ENCODE results near the gene COL25A1.

COL25A1 gene

GRCh38 chr4:108811486-108811885 is 491.0 kb downstream of the COL25A1 start:
- Histone ChIP-seq H3K27me3 (ENCODE audit: insufficient read depth, low read depth, severe bottlenecking) (no peaks in the 10 kb centered on the region), H3K36me3 (no peaks in the 10 kb centered on the region), H3K27ac (no peak overlapping the region), H3K9me3 (ENCODE audit: severe bottlenecking) (no peaks in the 10 kb centered on the region), H3K4me3 (ENCODE audit: low read depth, low read length) (no peak overlapping the region)
- no peak for DNase-seq
- TF ChIP-seq, protein P1, sequence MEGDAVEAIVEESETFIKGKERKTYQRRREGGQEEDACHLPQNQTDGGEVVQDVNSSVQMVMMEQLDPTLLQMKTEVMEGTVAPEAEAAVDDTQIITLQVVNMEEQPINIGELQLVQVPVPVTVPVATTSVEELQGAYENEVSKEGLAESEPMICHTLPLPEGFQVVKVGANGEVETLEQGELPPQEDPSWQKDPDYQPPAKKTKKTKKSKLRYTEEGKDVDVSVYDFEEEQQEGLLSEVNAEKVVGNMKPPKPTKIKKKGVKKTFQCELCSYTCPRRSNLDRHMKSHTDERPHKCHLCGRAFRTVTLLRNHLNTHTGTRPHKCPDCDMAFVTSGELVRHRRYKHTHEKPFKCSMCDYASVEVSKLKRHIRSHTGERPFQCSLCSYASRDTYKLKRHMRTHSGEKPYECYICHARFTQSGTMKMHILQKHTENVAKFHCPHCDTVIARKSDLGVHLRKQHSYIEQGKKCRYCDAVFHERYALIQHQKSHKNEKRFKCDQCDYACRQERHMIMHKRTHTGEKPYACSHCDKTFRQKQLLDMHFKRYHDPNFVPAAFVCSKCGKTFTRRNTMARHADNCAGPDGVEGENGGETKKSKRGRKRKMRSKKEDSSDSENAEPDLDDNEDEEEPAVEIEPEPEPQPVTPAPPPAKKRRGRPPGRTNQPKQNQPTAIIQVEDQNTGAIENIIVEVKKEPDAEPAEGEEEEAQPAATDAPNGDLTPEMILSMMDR (IDR thresholded peaks at IDR 0.05; ENCODE audit: low read depth, low read length) = no peak

GRCh38 chr4:108810087-108810486 is 492.4 kb downstream of the COL25A1 start:
- Histone ChIP-seq H3K27ac (no peak overlapping the region), H3K27me3 (ENCODE audit: insufficient read depth, low read depth, severe bottlenecking) (no peaks in the 10 kb centered on the region), H3K36me3 (no peaks in the 10 kb centered on the region), H3K9me3 (ENCODE audit: severe bottlenecking) (no peaks in the 10 kb centered on the region), H3K4me3 (ENCODE audit: low read depth, low read length) (no peak overlapping the region)
- TF ChIP-seq, protein P1 (IDR thresholded peaks at IDR 0.05; ENCODE audit: low read depth, low read length) = no peak
- no peak for DNase-seq

DNA sequence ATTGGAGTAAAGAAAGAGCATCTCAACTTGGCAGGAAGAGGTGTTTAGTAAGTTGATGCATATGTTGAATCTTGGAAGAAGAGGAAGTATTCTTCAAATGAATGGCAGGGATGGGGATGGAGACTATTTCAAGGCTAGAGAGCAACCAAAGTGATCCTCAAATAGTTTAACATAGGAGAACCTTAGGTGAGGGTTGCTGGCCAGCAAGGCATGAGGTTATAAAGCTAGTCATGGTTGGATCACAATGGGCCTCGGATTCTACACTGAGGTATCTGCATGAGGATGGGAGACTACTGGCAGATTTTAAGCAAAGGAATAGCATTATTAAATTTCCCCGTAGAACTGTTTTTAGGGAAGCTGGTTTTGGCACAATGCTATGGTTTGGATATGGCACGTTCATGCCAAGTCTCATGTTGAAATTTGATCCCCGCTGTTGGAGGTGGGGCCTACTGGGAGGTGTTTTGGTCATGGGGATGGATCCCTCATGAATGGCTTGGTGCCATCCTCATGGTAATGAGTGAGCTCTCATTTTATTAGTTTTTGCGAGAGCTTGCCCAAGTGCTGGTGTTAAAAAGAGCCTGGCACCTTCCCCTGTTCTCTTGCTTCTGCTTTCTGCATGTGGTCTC is 497.7 kb downstream of the COL25A1 start:
- Histone ChIP-seq H3K27ac (no peak overlapping the region), H3K9me3 (ENCODE audit: severe bottlenecking) (no peaks in the 10 kb centered on the region), H3K27me3 (ENCODE audit: insufficient read depth, low read depth, severe bottlenecking) (no peaks in the 10 kb centered on the region), H3K4me3 (ENCODE audit: low read depth, low read length) (no peak overlapping the region), H3K36me3 (no peaks in the 10 kb centered on the region)
- DNase-seq = no peak
- TF ChIP-seq, protein P1 (IDR thresholded peaks at IDR 0.05; ENCODE audit: low read depth, low read length) = no peak

- Histone ChIP-seq H3K36me3 (no peaks in the 10 kb centered on the region), H3K27me3 (ENCODE audit: insufficient read depth, low read depth, severe bottlenecking) (no peaks in the 10 kb centered on the region), H3K4me3 (ENCODE audit: low read depth, low read length) (no peak overlapping the region), H3K9me3 (ENCODE audit: severe bottlenecking) (no peaks in the 10 kb centered on the region), H3K27ac (no peak overlapping the region)
- TF ChIP-seq, protein P1 (IDR thresholded peaks at IDR 0.05; ENCODE audit: low read depth, low read length) = no peak
- no peak for DNase-seq
These were observed 503.2 kb downstream of the COL25A1 start for GRCh38 chr4:108799306-108799705.

DNA sequence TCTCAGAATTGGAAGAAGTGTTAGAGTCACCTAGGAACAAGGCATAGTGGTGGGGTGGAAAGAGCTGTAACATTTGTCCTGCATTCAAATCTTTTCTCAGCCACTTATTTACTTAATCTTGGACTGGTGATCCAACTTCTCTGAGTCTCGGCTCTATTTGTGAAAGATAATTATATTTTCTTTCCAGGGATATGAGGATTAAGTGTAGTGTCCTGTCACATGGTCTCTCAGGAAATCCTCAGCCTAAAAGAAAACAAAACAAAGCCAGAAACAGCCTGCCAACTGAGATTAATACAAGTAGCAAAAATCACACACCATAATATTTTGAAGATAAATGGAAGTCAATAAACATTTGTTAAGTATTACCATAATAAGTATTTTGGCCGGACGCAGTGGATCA is 506.3 kb downstream of the COL25A1 start:
- TF ChIP-seq, protein P1 (IDR thresholded peaks at IDR 0.05; ENCODE audit: low read depth, low read length) = no peak
- no peak for DNase-seq

GRCh38 chr4:108795733-108796132 is 506.7 kb downstream of the COL25A1 start:
- Histone ChIP-seq H3K27ac (no peak overlapping the region), H3K4me3 (ENCODE audit: low read depth, low read length) (no peak overlapping the region), H3K27me3 (ENCODE audit: insufficient read depth, low read depth, severe bottlenecking) (no peaks in the 10 kb centered on the region), H3K36me3 (no peaks in the 10 kb centered on the region), H3K9me3 (ENCODE audit: severe bottlenecking) (no peaks in the 10 kb centered on the region)
- TF ChIP-seq, protein P1 (IDR thresholded peaks at IDR 0.05; ENCODE audit: low read depth, low read length) = no peak
- DNase-seq = no peak

More for the DNA sequence above, 506.3 kb downstream of the COL25A1 start:
- no peaks in the 10 kb centered on the region for H3K27me3 ChIP-seq (ENCODE audit: insufficient read depth, low read depth, severe bottlenecking)
- no peaks in the 10 kb centered on the region for H3K36me3 ChIP-seq
- no peaks in the 10 kb centered on the region for H3K9me3 ChIP-seq (ENCODE audit: severe bottlenecking)
- H3K27ac ChIP-seq = no peak overlapping the region
- H3K4me3 ChIP-seq (ENCODE audit: low read depth, low read length) = no peak overlapping the region

Measured in WERI-Rb-1 (cell line).